Endothelial cell of umbilical vein (primary cell): Measurements from ENCODE around the gene CMIP.

Experiments used
- CTCF ChIP-seq, 2 donors: IDR thresholded peaks; 1 replicate in 1 of 2; 2 replicates in 1 of 2; pipeline ENCODE4 v1.5.1; 2011; ENCODE audit warnings: low read length in 2 of 2, mild to moderate bottlenecking in 2 of 2, moderate library complexity in 2 of 2, control low read depth in 1 of 2, inconsistent platforms in 1 of 2, low read depth in 1 of 2; ENCODE audit not compliant: insufficient read depth in 1 of 2; ENCODE audit errors: extremely low read depth in 1 of 2
- EZH2 ChIP-seq: IDR thresholded peaks from 2 replicates; pipeline ENCODE4 v1.6.1; 2012; ENCODE audit warnings: borderline replicate concordance, low read depth, mild to moderate bottlenecking, moderate library complexity, low read length, inconsistent platforms; ENCODE audit not compliant: severe bottlenecking
- MAX ChIP-seq: IDR thresholded peaks from 2 replicates; pipeline ENCODE4 v1.6.1; 2011; ENCODE audit not compliant: insufficient read depth, insufficient read length
- MYC ChIP-seq: IDR thresholded peaks from one replicate; pipeline ENCODE4 v1.6.1; 2011; ENCODE audit warnings: mild to moderate bottlenecking, low read depth, low read length
- POLR2A ChIP-seq: IDR thresholded peaks from 2 replicates; pipeline ENCODE4 v1.6.1; 2012; ENCODE audit warnings: low read depth, mild to moderate bottlenecking, control low read depth, low read length
- POLR2AphosphoS5 ChIP-seq: IDR thresholded peaks from 2 replicates; pipeline ENCODE4 v1.6.1; 2012; ENCODE audit warnings: low read depth, mild to moderate bottlenecking, control low read depth, low read length, moderate library complexity; ENCODE audit not compliant: insufficient read depth

- TF ChIP-seq CTCF (IDR thresholded peaks at IDR 0.05; ENCODE audit: extremely low read depth in 1 of 2, insufficient read depth in 1 of 2, low read depth in 1 of 2, low read length in 2 of 2) (no peak), EZH2 (no peak), POLR2A (no peak), POLR2AphosphoS5 (no peak), MAX (no peak), MYC (no peak)
Observed at GRCh38 chr16:81442916-81443687, 1.5 kb upstream of the CMIP start.
